ENCODE results near the gene HIVEP3.
"Not testable (repeated sequence)": the region's sequence is repeated elsewhere in the genome, so short reads cannot be mapped to it uniquely, and the experiment has no call there.

HIVEP3 gene

DNA sequence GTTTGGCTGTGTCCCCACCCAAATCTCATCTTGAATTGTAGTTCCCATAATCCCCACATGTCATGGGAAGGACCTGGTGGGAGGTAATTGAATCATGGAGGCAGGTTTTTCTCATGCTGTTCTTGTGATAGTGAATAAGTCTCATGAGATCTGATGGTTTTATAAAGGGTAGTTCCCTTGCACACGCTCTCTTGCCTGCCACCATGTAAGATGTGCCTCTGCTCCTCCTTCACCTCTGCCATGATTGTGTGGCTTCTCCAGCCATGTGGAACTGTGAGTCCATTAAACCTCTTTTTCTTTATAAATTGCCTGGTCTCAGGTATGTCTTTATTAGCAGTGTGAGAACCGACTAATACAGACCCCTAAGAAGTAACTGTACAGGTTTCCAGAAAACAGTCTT lies 2.5 kb upstream of the HIVEP3 start:
- DNase-seq (ENCODE audit: low spot score), result not testable (repeated sequence)

DNA sequence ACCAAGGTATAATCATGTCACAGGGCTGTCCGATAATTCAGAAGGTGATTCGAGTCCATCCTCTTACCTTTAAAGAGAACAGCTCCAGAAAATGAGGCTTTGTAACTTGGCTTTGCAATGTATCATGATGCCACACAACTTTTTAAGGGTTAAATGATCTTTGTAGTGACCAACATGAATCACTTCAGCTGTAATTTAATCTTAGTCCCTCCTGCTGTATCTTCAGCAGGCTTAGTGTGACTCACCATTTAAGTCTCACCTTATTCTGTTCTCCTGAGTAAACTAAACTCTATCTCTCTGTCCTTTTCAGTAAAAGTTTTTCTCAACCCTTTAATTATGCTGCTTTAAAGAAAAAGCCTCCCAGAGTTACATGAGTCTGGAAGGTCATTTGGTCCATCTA lies 1.9 kb upstream of the HIVEP3 start:
- no peak for DNase-seq (ENCODE audit: low spot score)

DNA sequence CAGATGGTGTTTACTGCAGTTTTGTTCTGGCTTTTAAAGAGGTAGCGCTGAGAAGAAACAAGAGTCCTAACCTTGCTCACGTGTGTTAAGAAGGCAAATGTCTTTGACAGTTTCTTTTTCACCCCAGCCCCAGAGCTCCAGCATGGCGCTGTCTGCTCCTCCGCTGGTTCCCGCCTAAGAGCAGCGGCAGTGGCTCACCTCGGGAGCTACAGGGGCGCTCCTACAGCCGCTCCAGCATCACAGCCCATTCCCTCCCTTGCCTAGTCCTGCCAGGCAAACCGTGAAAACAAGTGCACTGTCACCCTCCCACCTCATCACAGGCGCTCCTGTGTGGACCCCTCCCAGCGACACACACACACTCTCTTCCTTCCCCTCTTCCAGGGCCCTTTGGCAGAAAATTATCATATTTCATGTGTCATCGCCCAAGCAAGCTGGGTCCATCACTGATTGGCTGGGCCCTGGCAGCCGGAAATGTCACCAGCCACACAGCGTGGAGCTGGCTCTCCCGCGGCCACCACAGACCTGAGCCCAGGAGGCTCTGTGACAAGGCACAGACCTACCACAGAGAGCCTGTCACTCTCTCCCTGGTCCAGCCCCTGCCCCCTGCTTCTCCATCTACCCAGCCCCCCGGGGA lies 1.2 kb upstream of the HIVEP3 start:
- DNase-seq (ENCODE audit: low spot score), result peak; percentile 70

DNA sequence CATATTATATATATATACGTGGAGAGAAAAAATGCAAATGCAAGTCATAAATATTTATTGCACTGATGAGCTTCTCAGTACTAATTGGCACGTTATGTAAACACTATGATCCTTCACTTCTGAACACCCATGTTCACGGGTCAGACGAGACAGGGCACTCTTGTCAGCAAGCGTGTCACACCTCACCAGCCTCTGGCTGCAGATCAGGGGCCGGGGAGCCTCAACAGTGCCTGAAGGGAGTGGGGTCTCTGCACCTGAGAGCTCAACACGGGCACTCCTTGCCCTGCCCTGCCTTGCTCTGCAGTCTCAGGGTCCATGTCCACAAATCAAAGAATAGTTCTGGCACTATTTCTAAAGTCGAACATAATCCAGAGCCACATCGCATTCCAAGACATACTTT lies 409 bp upstream of the HIVEP3 start:
- DNase-seq (ENCODE audit: low spot score), result no peak

DNA sequence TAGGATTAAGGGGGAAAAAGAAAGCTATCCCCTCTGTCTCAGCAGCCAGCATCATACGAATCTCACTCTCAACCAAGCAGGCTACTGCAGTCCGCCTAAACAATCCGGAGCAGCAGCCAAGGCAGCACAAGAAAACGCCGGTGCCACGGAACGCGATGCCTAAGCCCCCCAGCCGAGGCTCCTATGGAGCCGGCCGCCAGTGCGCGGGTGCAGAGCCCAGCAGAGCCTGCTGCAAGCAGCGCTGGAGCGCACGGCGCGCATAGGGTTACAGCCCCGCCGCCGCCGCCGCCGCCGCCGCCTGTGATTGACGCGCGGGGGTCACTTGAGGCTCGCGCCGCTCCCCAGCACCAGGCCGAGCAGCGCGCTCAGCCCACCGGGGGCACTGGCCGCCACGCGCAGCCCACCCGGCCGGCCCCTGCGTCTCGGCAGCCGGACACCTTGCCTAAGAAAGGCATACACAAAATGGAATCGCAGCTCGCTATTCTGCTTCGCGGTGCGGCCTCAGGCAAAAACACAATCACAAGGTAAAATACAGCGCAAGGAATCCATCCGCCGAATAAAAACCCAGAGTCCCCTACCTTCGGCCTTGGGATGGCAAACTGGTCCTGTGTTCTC lies 780 bp downstream of the HIVEP3 start:
- DNase-seq (ENCODE audit: low spot score), result peak; percentile 78

DNA sequence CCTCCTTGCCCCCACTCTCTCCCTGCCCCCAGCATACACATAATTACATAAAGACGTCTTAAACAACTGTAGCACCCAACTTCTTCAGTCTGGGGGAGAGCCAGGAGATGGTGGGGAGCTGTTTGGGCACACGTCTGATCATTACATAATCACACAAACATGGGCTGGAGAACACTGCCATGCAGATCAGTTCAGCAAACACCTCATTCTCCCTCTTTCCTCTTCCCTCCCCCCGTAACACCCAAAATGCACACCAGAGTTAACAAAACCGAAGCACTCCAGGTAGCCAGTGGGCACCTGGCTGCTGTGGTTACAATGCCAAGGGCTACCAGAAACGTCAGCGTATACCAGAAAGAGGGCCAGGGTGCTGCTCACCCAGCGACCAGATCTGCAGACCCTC lies 1.6 kb downstream of the HIVEP3 start:
- DNase-seq (ENCODE audit: low spot score), result no peak

DNA sequence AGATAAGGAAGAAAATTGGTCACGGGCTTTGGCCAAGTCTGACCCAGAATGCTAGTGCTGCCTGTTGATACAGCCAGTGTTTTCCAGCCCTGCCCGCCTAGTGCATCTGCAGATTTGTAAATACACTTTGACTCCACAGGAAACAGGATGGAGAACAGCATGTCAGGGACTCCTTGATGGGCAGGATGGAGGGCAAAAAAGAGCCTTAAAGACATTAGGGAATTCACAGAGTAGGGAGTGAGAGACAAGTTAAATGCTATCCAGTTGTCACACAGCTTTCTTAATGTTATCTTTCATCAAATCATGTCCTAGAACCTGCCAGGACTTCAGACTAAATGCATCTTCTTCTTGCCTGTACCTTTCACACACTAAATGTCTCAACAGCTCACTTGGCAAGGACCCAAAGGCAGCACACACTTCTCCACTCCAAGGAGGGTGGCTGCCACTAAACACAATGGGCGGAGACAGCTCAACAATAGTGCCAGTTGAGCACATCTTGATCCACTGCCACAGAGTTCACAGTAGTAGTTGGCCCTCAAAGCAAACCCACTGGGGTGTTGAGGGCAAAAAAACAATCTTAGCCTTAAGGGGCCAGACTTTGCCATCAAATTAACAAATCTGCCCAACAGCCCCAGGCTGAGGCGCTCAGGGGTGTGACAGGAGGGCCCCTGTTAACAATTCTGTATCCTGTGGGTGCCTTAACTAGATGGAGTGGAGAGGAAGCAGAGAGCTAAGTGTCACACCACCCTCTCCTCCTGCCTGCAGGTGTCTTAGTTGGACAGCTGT lies 2.7 kb downstream of the HIVEP3 start:
- DNase-seq (ENCODE audit: low spot score), result no peak

DNA sequence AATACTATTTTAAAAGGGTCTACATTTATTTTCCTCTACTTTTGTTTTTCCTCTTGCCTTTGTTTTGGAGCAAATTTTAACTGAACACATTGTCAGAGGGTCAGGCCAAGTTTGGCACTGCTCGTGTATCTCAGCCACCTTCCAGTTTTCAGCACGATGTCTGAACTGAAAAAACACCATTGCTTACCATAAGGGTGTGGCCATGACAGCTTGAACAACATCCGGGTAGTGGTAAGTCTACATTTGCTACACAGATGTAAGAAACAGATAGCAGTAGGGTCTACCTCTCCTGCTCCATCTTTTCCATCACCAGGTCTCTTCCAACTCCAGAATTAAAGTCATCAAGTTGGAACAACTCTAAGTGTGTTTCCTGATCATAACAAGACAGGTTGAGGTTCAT lies 4.2 kb downstream of the HIVEP3 start:
- no peak for DNase-seq (ENCODE audit: low spot score)

DNA sequence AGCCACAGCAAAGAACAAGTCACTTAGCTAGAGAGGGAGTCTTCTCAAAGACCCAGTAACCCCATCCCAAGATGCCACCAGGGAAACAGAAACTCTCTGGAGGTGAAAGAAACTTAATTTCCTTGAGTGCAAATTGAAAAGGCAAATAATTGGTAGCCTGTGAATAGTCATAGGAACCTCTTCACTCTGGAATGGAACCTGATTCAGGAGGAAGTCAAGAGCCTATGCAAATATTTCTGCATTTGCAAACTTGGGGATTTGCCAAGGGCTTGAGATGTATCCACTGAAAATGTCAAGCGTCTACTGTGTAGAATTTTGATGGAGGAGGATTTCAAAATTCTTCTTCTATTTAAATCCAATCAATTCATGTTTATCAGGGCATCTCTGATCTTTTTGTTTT lies 5.7 kb downstream of the HIVEP3 start:
- DNase-seq (ENCODE audit: low spot score), result no peak

DNA sequence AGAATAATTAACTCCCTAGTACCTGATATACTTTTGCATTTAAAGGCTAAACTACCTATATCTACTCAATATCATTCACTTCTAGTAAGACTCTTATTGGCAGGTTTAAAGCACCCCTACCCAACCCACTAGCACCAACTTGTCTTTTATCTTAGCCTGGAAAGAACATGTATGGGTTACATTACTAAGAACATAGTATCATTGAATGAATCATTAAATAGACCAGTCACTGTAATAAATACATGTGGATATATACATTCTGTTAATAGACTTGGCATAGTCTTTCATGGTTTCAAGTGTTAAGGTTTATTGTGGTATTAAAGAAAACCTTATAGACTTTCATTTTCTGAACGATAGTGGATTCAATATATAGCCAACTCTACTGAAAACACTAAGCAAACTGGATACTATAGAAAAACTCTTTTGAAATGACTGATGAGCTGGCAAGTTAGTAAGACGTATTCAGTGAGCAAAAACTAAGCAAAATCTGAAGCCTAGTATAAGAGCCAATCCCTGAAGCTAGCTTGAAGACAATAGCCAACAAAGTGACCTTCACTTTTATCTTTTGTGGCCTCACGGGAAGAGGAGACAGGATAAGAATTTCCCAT lies 10.3 kb downstream of the HIVEP3 start:
- no peak for DNase-seq (ENCODE audit: low spot score)

DNA sequence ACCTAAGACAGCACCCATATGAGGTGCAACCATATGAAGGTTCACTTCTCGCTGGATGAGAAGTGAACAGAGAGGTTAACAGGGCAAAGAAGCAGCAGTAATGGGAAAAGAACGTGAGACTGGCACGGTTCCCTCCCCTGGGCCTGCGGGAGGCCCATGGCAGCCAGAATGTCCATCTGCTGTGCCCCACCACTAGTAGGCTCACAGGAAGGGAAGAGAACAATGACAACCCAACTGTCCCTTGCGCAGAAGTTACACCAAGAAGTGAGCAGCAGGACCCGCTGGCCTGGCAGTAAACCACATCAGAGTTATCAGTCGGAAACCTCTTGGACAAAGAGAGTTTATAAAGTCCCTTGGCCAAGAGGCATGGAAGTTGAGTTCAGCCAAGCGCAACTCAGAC lies 11.3 kb downstream of the HIVEP3 start:
- DNase-seq (ENCODE audit: low spot score), result no peak

DNA sequence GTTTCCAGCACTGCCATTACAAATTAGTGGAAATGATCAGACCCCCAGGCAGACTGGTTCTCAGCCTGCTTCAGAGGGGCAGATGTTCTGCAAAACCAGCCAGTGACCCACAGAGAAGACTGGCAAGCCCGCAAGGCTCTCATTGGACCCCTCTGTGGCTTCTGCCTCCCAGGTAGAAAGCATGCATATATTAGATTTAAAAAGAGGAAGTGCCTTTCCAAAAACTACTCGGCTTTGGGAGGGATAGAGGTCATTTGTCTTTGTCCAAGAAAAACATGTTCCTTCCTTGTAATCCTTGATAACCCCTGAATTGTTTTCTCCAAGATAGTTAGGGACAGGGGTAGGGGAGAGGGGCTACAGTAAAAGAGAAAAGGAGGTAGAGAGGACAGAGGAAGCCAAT lies 11.8 kb downstream of the HIVEP3 start:
- peak; percentile 13 for DNase-seq (ENCODE audit: low spot score)

DNA sequence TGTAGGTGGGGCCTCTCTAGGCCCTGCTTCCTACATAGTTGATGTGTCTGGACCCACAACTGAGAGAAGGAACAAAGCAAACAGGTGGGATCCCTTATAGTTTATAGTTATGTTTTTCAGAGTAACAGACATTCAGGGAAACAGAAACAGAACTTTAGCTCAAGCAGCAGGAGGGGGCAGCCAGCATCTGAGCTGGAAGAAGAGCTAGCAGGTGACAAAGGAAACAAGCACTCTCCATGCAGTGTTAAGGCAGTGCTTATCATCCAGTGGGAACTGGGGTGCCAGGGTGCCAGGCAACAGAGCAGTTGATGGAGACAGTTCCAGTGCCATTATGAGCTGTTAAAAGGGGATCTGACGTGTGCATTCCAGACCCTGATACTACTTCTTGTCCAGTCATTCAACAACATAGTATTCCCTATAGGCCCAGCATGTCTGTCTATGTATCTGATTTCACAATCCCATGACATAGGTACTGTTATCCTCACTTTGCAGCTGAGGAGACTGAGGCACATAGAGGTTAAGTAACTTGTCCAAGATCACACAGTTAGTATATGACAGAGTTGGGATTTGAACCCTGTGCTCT lies 13.5 kb downstream of the HIVEP3 start:
- DNase-seq (ENCODE audit: low spot score), result peak; percentile 10

DNA sequence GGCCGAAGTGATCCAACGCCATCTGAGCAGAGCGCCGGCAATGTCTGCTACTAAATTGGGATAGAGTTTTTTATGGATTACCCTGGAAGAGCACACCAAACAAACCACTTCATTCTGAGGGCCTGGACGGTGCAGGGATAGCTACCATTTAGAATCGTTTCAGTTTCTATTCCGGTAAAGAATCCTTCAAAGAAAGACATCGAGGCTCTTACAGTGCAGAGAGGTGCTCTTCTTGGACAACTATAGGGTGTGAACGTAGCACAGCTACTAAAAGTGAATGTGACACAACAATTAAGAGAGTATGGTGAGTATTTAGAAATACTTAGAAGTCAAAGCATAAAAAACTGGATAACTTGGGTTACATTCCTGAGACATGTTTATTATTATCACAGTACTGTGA lies 16.1 kb downstream of the HIVEP3 start:
- DNase-seq (ENCODE audit: low spot score), result no peak

DNA sequence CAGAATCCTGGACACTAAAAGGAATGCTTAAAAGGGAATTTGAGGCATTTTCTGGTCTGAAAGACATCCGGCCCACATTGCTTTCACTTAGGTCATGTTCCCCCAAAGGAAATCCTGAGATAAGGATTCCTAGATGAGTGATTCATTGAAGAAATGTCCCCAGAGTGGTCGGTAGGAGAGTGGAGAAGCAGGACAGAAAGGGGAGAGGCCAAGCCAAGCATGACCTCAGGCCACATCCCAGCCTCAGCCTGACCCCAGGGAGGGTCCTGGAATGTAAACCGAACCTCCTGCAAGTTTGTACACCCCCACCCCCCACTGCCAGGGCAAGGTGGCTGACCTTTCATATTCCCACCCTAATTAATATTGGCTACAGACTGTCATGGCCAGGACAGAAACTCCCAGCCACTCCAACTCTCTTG lies 16.6 kb downstream of the HIVEP3 start:
- peak; percentile 47 for DNase-seq (ENCODE audit: low spot score)

DNA sequence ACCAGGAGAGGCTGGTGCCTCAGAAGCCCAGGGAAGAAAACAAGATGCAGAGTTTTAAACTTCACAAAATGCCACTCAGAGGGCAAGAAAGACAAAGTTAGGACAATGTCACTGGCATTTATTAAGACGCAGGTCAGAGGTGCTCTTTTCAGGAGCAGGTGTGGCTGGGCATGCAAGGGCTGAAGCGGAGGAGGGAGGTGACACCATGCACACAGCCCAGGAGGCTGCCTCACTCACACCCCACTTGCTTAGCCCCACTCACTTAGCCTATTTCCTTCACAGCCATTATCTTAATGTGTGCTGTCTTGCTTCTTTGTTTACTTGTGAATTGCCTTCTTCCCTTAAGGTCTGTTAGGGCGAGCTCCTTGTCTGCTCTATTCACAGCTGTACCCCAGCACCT lies 17.2 kb downstream of the HIVEP3 start:
- peak; percentile 32 for DNase-seq (ENCODE audit: low spot score)

DNA sequence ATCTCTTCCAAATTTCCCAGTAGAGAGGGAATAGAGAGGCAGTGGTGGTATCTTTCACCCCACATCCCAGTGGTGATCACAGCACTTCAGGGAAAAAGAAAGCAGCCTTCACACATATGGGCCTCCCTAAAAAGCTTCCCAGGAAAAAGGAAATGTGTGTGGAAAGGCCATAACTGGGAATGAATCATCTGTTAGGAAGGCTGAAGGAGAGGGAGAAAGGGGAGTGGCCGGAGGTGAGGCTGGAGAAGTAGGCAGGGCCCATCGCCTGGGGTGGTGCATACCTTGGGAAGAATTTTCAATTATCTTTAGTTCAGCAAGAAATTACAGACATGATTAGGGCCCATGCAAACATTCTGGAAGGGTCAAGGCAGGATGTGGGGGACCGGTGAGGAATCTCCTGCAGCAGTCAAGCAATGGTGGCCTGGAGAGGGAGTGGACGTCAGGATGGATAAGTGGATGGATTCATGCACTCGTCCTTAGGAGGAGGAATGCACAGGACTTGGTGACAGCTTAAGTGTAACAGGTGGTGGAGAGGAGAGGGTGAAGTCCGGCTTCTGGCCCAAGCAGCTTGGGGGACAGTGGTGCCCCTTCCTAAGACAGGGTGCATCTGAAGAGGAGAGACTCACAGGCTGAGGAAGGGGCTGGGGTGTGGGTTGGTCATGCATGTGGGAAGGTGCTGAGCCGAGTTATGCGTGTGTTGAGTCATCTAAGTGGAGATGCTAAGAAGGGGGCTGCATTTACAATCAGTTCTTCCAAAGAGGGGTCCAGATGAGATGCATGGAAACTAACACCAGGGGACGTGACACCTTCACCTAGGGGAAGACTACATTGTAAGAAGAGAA lies 17.9 kb downstream of the HIVEP3 start:
- peak; percentile 29 for DNase-seq (ENCODE audit: low spot score)

DNA sequence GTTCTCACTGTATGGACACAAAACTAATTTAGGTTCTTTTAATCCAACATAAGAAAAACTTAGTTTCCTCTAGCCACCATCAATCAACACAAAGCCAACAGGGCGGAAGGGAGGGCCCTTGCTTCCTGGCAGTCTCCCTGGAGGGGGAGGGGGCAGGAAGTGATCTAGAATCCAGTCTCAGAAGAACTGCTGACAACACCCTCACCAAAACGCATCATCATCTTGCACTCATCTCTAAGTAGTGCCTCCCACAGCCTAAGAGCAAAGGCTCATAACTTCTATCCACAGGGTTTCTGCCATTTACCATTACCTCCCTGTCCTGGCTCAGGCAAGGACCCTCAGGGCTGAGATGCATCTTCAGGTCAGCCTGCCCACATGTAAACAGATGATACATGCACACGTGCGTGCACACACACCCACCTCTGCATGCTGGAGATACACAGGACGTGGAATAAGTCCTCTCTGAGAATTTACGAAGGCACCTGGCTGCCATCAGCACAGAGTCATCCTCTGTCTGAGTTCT lies 20.5 kb downstream of the HIVEP3 start:
- peak; percentile 22 for DNase-seq (ENCODE audit: low spot score)

DNA sequence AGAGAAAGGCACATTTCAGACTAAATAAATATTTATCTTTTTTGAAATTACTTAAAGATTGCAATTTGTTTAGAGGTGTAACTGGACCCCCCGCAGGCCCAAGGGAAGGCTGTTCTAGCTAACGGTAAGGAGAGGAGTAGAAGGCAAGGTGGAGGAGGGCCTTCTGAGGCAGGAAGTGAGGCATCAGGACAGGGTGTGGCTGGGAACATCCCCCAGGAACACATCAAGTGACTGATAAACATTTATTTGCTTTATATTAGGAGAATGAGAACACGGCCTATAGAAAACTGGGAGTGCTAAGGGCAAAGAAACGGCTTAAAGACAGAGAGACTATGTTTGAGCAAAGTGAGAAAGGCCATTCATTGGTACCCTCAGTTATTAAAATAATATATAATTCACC lies 23.2 kb downstream of the HIVEP3 start:
- no peak for DNase-seq (ENCODE audit: low spot score)

DNA sequence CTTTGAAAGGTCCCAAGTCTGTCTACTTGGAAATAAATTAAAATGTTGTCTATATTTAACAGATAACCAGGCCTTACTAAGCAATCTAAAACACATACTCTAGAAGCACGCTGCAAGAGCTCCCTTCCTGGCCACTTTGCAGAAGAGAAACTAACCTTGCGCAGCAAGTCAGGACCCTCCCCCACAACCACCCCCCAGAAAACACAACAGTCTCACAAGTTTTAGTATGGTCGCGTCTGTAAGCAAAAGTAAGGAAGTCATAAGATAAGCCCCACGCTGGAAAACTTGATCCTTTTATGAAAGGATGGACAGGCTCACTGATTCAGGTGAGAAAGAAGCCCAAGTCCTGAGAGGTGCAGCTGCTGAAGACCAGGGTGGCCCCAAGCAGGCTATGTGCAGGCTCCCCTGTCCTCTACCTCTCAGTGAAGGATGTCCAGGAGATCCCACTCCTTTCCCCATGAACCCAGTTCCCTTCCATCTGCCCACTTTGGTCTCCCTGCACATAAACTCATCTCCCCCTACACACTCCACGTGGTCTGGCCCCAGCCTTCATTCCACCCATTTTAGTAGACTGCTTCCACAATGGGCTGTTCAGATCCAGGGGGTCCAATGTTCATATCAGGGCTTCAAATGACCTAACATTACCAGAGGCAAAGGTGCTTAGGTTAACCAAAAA lies 23.8 kb downstream of the HIVEP3 start:
- DNase-seq (ENCODE audit: low spot score), result peak; percentile 24
